ENCODE results near the gene SHROOM3.

GRCh38 chr4:76806346-76806745 lies 371.3 kb downstream of the SHROOM3 start:
- TF ChIP-seq LEF1 (IDR thresholded peaks at IDR 0.05; ENCODE audit: borderline replicate concordance) (no peak), PKNOX1 (IDR thresholded peaks at IDR 0.05) (no peak), ELF4 (IDR thresholded peaks at IDR 0.05) (no peak), SP1 (IDR thresholded peaks at IDR 0.05) (no peak), FOXA1 (IDR thresholded peaks at IDR 0.05) (no peak)
